ENCODE measurements around the gene GJC3.
"Not testable (repeated sequence)": the region's sequence is repeated elsewhere in the genome, so short reads cannot be mapped to it uniquely, and the experiment has no call there.

DNA sequence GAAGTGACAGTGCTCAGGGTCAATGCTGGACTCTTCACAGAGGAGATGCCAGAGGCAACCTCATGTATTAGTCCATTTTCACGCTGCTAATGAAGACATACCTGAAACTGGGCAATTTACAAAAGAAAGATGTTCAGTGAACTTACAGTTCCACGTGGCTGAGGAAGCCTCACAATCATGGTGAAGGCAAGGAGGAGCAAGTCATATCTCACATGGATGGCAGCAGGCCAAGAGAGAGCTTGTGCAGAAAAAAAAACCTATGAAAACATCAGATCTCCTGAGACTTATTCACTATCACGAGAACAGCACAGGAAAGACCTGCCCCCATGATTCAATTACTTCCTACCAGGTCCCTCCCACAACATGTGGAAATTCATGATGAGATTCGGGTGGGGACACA, 5.6 kb upstream of the GJC3 start:
- TF ChIP-seq, protein P1, sequence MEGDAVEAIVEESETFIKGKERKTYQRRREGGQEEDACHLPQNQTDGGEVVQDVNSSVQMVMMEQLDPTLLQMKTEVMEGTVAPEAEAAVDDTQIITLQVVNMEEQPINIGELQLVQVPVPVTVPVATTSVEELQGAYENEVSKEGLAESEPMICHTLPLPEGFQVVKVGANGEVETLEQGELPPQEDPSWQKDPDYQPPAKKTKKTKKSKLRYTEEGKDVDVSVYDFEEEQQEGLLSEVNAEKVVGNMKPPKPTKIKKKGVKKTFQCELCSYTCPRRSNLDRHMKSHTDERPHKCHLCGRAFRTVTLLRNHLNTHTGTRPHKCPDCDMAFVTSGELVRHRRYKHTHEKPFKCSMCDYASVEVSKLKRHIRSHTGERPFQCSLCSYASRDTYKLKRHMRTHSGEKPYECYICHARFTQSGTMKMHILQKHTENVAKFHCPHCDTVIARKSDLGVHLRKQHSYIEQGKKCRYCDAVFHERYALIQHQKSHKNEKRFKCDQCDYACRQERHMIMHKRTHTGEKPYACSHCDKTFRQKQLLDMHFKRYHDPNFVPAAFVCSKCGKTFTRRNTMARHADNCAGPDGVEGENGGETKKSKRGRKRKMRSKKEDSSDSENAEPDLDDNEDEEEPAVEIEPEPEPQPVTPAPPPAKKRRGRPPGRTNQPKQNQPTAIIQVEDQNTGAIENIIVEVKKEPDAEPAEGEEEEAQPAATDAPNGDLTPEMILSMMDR (IDR thresholded peaks at IDR 0.05; ENCODE audit: low read length) = not testable (repeated sequence)
- TF ChIP-seq EZH2 (optimal IDR thresholded peaks at IDR 0.05; ENCODE audit: low read depth, low read length); EZH2phosphoT487 (IDR thresholded peaks at IDR 0.05; ENCODE audit: low read length): not testable (repeated sequence)
